HG03103 (cell line): ENCODE results near the gene MYRF.

Experiments used
- ATAC-seq: cut with Tn5 transposase; IDR thresholded peaks from one replicate; pipeline ENCODE4 v1.9.1; 2021; ENCODE audit warnings: low read depth; ENCODE audit not compliant: unreplicated experiment

The MYRF gene

DNA sequence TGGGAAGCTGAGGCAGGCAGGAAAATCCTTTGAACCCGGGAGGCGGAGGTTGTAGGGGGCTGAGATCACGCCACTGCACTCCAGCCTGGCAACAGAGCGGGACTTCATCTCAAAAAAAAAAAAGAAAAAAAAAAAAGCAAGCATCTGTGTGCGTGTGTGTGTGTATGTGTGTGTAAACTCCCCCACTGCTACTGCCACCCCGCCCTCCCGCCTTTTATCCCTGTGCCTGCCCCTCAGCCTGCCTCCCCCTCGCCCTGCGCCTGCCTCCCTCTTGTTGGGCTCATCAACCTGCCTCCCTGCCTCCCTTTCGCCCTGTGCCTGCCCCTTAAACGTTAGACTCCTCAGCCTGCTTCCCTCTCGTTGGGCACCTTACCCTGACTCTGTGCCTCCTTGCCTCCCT lies 22.0 kb downstream of the MYRF start:
- no peak for ATAC-seq

DNA sequence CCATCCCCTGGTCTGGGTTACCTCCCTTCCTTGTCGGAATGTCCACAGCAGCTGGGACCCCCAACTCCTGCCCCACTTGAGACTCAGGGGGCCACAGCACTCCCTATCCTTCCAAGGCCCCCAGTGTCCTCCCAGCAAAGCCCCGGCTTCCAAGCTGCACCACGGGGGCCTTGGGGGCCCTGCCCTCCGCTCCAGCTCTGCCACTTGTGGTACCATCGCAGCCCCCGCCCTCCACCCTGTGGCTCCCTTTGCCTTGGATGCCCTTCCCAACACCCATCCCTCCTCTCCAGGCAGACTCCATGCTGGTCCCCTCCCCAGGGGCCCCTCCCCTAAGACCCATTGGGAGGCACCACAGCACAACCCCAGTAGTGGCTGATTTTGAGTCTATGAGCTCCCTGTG lies 22.7 kb downstream of the MYRF start:
- ATAC-seq: no peak

DNA sequence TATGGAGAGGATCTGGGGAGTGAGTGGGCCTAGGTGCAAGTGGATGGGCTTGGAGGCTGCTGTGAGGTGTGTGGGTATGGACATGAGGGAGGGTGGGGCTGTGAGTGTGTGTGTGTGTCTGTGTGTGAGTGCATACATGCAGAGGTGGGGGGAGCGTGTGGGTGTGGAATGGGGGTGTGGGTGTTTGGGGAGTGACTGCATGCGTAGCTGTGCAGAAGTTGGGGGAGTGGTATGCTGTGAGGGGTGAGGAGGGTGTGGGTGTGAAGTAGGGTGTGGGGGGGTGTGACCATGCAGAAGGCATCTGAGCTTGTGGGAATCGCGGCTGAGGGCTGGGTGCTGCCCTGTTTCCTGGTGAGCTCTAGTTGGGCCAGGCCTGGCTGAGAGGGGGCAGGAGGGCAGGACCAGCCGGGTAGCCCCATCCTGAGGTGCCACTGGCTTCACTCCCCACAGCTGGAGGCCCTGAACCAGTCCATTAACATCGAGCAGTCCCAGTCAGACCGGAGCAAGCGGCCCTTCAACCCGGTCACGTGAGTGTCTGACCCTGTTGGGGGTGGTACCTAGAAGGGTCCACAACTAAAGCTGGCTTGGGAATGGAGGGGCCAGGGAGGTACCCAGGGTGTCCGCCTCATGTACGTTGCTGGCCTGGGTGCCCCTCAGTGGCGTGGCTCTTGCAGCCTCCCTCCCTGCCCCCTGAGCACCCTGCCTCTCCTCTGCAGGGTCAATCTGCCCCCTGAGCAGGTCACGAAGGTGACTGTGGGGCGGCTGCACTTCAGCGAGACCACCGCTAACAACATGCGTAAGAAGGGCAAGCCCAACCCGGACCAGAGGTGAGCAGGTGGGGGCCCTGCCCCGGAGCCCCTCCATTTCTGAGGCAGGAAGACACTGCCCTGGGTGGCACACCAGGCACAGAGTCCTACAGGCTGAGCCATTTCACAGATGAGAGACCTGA lies 23.4 kb downstream of the MYRF start:
- no peak for ATAC-seq

DNA sequence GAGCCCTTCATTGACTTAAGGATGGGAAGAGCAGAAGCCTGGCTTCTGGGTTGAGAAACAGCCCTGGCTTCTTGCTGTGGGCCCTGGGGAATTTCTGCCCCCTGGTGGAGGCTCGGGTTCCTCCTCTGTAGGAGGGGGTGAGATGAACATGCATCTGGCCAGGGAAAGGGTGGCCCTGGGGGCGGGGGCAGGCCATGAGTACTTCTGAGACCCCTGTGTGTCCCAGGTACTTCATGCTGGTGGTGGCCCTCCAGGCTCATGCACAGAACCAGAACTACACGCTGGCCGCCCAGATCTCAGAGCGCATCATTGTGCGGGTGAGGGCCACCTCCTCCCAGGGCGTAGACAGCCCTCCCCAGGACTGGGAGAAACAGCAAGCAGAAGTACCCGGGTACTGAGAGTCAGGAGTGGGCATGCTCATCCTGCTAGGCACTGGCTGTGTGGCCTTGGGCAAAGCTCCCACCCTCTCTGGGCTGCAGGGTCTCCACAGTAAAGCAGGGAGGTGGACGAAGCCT lies 24.2 kb downstream of the MYRF start:
- ATAC-seq: no peak

DNA sequence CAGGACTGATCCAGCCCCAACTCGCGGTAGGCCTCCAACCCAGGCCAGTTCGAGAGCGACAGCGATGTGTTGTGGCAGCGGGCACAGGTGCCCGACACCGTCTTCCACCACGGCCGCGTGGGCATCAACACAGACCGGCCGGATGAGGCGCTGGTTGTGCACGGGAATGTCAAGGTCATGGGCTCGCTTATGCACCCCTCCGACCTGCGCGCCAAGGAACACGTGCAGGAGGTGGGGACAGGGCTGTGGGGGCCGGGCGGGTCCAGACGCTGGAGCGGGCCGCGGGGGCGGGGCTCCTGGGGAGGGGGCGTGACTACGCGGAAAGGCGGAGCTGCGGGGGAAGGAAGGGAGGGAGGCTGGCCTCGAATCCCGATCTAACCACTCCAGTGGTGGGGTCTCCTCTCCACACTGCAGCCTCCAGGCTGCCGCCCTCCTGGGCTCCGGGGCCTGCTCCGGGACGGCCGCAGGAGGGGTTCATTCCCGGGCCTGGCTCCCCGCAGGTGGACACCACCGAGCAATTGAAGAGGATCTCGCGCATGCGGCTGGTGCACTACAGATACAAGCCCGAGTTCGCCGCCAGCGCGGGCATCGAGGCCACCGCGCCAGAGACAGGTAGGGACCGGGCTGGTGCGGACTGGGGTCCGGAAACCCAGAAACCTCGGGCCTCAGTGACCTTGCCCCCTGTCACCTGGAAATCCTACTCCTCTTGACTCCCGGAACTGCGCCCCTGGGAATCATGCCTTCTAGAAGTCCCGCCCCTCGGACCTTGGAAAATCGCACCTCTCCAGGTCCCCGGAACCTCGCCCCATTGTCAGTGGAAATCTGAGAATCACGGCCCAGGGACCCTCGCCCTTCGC lies 25.0 kb downstream of the MYRF start:
- ATAC-seq: no peak

DNA sequence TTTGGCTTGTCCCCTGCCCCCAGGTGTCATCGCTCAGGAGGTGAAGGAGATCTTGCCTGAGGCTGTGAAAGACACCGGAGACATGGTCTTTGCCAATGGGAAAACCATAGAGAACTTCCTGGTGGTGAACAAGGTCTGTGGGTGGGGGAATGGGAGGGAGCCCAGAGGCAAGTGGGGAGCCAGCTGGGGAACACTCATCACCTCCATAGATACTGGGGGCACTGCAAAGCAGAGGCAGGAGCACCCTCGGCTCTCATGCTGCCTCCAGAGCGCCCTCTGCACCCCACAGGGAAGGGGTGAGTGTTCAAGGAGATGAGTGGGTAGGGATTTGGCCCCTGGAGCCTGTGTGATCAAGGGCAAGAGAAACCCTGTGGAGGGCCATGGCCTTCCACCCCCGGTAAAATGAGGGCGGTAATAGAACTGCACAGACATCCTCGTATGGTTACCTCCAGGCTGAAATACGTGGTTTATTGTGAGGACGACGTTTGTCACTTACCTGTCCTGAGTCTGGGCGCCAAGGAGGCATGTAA lies 26.0 kb downstream of the MYRF start:
- ATAC-seq: no peak

DNA sequence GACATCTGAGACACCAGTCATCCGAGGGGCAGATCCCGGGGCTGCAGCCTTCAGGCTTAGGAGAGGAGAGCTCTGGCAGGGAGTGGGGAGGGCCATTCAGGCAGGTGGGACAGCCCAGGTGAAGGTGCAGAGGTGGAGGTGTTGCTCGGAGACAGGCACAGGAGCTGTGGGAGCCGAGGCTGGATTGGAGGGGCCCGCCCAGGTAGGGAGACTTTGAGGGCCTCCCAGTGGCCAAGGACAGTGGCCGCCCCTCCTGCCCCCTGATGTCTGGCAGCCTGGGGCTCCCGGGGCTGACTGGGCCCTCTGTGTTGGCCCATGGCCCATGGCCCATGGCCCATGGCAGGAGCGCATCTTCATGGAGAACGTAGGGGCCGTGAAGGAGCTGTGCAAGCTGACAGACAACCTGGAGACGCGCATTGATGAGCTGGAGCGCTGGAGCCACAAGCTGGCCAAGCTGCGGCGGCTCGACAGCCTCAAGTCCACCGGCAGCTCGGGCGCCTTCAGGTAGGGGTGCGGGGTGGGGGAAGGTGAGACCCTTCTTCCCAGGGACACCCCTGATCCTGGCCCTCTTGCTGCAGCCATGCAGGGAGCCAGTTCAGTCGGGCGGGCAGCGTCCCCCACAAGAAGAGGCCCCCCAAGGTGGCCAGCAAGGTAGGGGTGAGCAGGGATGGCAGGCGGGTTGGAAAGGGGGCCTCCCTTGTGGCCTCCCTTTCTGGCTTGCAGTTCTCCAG lies 26.6 kb downstream of the MYRF start:
- ATAC-seq: no peak

DNA sequence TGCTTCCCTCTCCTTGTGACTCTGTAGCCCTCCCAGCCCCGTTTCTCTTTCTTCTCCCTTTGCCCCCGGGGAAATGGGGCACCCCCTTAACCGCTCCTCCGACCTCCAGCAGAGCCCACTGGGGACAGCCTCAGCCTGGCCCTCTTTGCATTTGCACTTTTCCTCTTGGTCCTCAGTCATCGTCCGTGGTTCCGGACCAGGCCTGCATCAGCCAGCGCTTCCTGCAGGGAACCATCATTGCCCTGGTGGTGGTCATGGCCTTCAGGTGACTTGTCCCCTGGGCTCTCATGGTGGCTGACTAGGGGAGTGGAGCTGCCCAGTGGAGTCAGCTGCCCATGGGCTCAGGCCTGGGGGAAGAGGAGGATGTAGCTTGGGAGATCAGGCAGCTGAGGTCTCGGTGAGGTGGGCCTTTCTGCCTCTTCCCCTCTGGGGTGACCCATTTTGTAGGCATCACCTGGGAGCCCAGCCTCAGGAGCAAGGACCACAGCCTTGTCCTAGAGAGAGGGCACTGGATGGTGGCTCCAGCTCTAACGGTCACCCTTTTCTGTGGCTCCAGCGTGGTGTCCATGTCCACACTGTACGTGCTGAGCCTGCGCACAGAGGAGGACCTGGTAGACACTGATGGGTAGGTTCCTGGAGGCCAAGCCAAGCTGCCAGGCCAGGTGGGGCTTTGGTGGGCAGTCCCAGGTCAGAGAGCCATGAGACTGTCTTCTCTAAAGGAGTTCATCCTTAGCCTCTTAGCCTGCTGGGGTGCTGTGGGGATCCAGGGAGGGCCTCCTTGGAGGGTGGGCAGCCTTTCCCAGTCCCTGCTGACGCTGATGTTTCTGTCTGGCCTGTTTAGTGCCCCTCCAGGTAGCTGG lies 27.5 kb downstream of the MYRF start:
- no peak for ATAC-seq

DNA sequence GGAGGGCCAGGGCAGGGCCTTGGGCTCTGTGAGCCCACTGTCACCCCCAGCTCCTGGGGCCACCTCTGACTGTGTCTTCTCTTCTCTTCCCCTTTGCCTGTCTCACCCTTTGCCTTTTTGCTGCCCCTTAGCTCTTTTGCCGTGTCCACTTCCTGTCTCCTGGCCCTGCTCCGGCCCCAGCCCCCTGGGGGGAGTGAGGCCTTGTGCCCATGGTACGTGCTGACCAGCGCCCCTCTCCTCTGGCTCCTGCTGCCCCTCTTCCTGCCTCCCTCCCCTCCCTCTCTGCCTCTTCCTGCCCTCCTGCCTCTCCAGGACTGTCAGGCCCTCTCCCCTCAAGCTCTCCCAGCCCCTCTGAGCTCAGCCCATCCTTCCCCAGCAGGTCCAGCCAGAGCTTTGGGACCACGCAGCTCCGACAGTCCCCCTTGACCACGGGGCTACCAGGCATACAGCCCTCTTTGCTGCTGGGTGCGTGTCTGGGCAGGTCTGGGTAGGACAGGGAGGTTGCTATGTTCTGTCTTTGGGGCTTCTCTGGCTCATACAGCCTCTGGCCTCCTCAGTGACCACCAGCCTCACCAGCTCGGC lies 28.2 kb downstream of the MYRF start:
- ATAC-seq: no peak

DNA sequence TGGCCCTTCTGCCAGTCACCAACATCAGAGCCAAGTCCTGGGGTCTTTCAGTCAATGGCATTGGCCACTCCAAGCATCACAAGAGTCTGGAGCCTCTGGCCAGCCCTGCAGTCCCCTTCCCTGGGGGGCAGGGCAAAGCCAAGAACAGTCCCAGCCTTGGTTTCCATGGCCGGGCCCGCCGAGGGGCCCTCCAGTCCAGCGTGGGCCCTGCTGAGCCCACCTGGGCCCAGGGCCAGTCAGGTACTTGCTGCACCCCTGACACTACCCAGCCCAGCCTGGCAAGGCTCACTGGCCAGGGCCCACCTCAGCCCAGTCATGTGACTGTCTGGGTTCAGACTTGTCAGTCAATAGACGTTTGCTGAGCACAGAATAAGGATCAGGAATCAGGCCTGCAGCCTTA lies 29.1 kb downstream of the MYRF start:
- no peak for ATAC-seq

DNA sequence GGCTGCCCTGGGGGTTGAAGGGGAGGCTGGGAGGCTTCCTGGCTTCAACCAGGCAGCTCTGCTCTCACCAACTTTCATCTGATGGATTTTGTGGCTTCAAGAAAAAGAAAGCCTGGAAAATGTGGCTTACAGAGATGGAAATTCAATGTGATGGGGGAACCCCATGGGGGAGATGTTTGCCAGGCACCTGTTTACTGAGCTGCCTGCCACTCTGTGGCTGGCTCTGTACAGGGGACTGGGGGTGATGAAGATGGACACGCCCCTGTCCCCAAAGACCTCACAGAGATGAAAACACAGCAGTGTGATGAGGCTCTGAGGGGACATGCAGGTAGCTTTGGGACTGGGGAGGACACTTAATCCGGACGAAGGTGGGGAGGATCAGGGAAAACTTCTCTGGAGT lies 29.9 kb downstream of the MYRF start:
- no peak for ATAC-seq

DNA sequence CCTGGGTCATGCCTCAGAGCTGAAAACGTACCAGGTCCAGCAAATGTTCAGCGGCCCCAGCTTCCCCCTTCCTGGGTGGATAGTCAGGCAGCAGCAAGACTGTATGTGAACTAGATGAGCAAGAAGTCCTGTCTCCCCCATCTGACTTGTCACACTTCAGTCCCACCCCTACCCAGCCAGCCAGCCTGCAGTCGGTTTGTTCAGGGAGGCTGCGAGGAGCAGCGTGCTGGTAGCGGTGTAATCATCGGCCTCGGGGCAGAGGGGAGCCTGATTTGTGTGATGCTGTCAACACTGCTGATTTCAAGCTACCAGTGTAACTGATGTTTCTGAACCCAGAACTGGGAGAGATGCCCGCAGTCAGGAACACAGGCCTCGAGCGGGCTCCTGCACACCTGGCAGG lies 30.4 kb downstream of the MYRF start:
- ATAC-seq: no peak

DNA sequence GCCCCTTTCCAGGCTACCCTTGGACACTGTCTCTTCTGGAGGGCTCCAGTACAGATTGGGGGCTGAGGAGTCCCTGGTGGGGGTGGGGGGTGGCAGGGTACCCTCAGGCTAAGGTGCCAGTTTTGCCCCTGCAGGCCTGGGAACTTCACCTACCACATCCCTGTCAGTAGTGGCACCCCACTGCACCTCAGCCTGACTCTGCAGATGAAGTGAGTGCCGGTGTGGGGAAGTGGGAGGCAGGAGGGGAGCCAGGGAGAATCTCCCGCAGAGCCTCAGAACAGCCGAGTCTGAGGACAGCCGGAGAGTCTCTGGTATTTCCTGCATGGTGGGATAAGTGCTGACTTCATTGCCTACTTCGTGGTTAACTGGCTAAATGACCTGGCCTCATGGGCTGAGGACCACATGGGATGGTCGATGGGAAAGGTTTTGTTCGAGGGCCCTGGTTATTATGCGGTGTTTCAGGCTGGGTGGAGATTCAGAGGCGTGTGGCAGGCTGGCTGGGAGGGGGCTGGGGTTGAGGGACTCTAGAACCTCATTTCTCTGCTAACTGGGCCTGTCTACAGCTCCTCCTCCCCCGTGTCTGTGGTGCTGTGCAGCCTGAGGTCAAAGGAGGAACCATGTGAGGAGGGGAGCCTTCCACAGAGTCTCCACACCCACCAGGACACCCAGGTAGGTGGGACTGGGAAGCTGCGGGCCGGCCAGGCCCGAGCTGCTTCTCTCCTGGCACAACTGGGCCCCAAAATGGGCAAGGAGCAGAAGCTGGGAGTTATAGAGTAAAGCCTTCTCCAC lies 31.5 kb downstream of the MYRF start:
- ATAC-seq: no peak

DNA sequence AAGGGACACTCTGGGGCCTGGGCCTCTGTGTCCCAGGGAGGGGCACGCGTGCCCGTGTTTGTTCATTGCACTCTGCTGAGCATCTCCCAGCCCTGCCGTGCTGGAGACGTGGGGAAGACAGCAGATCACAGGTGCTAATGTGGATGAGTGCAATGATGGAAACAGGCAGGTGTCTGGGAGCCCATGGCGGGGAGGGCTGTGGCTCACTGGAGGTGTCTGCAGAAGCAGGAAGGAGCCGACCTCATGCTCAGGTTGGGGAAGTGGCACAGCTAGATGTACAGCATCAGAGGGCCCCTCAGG lies 32.0 kb downstream of the MYRF start:
- no peak for ATAC-seq

DNA sequence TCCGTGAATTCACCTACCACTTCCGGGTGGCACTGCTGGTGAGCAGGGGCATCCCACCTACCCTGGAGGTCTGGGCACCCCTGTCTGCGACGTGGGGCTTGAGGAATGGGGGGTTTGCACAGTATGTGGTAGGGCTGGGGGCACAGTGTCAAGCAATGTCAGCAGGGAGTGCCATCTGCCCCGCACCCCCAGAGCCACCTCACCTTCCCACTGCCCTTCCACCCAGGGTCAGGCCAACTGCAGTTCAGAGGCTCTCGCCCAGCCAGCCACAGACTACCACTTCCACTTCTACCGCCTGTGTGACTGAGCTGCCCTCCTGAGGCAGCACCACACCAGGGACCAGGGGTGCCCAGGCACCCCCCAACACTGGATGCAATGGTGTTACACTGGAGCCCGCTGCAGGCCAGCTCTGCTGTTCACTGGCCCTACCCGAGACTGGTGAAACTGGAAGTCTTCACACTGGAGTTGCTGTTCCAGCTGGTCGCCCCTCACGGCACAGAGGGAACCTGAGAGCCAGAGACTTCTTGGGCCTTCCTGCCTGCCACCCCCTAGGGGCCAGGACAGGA lies 33.5 kb downstream of the MYRF start:
- ATAC-seq: no peak

DNA sequence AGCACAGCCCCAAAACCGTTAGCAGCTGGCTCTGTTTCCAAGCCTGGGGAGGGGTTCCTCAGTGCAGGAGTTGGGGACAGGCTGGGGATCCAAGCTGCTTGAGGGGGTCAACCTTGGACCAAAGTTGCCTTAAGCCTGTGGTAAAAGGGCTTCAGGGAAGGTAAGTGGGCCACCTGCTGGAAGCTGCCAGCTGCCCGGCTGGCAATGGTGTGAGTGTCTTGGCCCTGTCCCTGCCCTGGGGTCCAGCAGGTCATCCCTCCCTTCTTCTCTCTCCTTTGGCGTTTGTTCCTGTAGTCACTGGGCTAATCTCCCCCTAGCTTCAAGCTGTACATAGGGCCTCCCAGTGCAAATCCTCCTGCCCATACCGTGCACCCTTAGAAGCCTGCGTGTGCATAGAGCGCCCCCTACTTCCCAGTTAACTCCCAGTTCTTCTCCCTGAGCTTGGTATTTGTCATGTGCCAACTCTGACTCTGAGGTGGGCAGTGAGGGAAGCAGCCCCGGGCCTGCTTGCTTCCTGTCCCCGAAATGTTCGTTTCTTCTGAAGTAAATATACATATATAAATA lies 35.6 kb downstream of the MYRF start:
- ATAC-seq: no peak

DNA sequence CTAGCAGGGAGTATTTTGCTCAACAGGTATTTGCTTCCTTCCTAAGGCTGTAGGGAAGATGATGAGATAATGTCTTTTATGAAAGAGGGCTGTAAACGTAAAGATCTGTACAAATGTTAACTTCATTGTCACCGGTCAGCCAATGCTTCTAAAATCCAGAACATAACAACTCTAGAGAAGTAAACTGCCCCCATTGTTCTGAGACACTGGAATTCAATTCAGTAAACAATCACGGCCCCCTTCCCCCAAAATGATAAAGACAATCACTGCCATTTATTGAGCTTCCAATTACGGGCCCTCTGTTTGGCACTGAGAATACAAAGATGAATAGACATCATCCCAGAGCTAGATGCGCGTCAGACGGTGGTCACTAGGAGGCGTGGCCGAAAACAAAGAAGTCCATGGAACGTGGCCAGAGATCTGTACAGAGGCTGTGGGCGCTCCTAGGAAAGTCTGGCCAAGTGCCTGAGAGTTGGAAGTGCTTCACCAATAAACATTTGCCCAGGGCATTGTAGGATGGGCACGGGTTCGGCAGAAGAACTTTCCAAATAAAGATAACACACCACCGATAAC lies 39.4 kb downstream of the MYRF start:
- peak; percentile 31 for ATAC-seq
